ENCODE data around the gene KDM4C.

KDM4C gene

DNA sequence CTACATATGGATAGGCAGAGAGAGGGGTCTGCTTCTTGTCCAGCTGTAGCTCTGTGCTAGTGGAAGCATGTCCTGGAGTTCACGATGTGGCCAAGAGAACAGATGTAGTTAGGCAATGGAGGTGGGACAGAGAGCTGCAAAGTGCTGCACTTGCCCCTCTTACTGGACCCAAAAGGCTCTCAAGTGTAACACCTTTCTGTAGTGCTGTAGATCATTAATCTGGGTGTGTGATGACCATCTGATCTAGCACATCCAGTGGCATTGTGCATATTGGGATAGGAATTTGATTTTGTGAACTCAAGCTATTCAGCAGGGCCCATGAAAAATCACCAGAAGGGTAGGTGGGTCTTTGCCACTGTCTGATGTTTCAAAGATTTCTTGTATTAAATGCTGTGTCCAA lies 151.4 kb downstream of the KDM4C start:
- no peak for DNase-seq

DNA sequence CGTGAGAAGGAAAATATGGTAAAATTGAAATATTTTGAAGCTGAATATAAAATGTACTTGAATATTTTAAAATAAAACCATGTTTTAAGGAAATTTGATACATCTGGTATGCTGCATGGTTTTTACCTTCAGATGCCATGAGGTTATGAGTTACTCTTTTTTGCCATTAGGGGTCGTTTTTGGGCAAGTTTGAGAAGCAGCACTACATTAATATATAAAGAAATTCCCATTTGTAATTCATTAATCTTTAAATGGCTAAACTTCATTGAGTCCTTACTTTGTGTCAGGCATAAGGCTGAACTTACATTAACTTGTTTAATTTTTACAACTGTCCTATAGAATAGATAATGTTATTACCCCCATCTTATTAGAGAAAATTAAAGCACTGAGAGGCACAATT lies 152.3 kb downstream of the KDM4C start:
- no peak for DNase-seq

DNA sequence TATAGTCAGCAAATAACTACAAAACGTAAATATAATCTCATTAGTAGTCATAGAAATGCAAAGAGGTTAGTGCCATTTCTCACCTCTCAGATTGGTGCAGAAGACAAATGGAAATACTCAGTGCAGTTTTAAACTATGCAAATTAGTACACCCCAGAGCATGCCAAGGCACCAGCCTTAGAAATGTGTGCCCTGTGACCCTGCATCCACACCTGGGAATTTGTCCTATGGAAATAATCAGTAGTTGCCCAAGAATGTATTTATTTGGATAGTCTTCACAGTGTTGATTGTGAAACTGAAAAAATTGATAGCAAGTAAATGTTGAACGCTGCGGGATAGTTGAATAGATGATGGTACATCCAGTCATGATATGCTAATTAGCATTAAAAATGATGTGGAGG lies 152.7 kb downstream of the KDM4C start:
- DNase-seq: no peak

DNA sequence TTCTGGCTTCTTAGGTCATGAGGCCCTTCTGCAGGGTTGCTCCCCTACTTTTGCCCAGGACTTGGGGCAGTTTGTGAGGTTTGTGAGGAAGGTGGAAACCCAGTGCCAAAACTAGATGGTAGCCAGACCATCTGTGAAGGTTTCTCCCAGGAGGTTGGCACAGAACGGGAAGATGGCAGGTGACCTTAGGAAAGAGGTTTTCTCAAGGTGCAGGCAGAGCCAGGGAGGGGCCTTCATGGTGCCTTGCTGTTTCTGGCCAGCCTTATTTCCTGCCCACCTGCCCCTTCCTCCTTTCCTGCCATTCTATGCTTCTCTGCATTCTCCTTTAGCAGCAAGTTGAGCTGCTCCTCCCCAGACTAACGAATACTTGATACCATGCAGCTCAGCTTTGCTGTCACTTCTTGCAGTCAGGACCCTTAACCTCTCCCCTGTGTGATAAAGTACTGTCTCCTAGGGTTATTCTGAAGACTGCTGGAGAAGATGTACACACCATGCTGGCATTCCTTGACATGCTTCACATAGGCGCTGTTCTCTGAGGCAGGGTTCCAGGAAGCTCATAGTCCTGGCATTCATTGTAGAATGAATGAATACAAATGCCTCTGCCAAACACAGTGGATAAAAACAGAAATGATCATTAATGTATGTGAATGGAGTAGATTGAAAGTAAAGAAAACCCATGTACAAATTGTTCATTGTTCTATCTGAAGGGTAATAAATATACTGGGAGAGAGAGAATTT lies 154.3 kb downstream of the KDM4C start:
- DNase-seq: no peak

DNA sequence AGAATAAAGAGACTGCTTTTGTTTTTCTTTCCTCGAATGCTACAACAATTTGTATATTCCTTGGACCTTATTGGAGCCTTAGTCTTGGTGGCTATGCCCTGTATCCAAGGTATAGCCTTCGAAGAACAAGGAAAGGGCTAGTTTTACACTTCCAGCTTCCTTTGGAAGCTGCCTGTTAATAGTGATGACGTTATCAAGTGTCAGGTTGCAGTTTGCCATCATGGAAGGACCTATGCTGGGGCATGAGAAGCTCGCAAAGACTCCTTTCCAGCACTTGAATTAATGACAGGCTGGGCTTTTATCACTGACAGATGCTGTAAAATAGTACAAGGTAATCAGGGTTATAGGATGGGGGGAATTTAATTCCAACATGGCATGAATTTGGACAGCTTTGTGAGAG lies 157.9 kb downstream of the KDM4C start:
- no peak for DNase-seq

DNA sequence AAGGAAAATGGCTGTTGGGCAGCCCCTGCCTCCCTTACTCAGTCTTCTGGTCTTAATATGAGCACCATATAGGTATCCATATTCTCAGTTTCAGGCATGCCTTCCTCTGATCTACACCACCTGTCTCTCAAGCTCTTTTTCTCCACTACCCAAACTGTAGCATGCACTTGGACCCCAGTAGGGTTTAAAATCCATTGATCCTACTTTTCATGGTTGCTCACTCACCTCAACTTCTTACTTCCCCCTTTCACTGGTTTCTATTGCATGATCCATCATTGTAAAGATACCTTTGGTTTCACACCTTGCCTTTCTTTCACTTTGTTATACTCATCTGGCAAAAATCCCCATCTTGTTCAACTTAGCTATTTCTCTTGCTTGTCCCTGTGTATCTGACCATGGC lies 159.4 kb downstream of the KDM4C start:
- DNase-seq: no peak

DNA sequence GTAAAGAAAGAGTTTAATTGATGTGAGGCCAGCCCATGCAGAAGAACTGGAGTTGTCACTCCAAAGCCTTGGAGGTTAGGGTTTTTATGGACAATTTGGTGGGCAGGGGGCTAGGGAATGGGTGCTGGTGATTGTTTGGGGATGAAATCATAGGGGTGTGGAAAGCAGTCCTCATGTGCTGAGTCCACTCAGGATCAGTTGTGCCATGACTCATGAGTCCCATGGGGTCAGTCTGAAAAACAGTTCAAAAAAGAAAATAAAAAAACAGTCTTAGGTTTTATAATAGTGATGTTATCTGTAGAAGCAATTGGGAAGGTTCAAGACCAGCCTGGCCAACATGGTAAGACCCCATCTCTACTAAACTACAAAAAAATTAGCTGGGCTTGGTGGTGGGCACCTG lies 162.3 kb downstream of the KDM4C start:
- DNase-seq: no peak

DNA sequence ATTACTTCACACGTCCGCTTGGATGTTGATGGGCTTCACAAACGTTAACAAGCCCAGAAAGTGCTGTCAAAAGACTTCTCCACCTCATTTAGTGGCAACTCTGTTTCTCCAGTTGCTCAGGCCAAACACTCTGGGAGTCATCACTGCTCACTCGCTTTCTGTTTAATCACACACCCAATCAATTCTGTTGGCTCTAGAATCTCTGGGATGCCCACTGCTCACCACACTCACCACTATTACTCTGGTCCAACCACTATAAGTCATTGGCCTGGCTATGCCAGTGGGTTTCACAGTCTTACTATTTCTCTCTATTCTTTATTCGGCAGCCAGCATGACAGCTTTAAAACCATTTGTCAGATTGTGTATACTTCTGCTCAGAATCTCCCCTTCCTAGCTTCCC lies 163.5 kb downstream of the KDM4C start:
- no peak for DNase-seq

DNA sequence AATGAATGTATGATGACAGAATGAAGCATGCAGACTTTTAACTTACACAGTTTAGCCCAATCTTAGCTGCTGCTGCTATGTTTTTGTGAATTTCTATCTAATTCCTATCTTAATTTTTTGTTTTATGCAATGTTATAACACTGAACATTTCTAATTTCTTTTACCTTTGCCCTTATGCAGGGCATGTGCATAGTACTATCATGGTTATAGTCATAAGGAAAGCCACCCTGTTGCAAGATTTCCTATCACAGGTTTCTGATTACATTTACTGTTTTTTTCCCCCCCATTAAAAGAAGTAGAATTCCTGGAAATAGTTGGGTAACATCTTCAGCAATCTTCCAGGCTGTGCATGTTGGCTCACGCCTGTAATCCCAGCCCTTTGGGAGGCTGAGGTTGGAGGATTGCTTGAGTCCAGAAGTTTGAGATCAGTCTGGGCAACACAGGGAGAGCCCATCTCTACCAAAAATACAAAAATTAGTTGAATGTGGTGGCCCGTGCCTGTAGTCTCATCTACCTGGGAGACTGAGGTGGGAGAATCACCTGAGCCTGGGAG lies 164.4 kb downstream of the KDM4C start:
- no peak for DNase-seq

DNA sequence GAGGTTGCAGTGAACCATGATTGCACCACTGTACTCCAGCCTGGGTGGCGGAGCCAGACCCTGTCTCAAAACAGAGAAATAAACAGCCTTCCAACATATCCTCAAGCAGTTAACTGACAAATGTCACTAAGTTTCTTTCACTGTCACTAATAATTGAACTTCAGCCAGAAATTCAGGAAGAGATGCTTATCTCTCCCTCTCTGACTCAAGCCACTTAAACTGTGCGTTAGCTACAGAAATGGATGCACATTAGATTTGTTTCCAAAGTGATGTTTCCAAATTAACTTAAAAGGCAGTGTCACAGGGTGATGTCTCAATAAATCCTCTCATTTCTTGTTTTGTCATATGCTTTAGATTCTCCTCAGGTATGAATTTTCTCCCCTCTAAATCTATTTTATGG lies 164.9 kb downstream of the KDM4C start:
- no peak for DNase-seq

DNA sequence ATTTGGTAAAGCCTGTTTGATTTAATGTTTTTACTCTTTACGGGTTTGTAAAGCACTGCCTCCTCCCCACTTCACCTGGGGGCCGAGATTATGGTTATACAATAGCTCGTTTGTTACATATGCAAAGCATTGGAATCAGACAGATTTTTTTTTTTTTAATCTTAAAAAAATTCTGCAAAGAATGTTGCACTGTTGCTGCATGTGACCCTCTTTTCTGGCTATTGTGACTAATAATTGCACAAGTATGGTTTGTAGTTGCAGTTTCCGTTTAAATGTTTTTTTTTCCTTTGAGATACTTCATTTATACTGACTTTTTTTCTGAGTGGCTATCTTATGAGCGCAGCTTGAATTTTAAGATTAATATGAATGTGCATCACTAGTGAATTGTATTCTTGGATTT lies 165.3 kb downstream of the KDM4C start:
- no peak for DNase-seq

DNA sequence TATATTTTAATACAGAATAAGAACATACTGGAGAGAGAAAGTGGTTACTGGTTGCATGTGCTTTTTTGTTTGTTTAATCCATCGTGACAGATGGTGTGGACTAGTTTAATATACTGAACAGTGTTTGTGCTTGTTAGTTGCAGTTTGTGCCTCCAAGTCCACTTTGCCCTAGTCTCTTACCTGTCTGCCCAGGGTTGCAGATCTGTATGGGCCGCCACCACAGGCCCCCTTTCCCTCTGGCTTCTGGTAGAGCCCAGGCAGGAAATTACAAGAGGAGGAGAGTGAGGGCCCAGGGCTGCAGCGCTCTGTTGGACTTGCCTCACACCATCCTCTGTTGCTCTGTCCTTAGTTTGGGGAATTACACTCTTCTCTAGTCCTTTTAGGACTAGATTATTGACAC lies 166.4 kb downstream of the KDM4C start:
- DNase-seq: no peak

DNA sequence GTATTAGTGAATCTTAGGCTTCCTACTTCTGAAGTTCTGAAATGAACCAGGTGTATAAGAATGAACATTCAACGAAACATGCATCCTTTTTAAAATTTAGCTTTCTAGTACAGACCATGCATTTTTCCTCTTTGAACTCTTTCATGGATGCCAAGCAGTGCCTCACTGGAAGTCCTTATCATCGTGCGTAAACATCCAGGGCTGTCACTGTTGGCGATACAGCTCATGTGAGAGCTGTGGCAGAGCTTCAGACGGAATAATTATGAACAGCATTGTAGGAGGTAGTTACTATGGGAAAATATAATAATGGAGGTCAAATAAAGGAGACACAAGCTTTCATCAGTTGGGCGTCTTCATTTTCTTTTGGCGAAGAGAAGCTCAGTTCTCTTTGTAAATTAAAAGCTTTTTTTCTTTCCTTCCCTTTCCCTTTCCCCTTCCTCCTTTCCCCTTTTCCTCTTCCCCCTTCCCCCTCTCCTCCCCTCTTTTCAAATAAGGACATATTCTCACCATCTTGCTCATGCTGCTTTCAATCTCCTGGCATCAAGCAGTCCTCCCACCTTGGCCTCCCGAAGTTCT lies 167.3 kb downstream of the KDM4C start:
- DNase-seq: no peak

DNA sequence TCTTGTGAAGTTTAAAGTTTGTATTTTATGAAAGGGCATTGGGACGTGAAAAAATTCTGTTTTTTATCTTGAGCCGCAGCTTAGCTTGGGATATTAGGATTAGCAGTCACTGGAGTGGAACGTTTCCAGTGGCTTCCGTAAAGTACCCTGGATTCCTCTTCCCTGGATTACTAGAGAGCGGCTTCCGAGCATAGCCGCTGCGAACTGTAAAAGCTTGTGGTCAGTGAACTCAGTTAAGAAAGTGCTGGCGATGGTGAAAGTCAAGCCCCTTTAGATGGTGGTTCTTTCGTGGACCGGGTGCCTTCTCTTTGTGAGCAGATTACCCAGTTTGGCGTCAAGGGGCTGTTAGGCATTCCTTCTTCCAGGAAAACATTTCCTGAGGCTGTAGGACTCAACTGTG lies 168.1 kb downstream of the KDM4C start:
- no peak for DNase-seq

DNA sequence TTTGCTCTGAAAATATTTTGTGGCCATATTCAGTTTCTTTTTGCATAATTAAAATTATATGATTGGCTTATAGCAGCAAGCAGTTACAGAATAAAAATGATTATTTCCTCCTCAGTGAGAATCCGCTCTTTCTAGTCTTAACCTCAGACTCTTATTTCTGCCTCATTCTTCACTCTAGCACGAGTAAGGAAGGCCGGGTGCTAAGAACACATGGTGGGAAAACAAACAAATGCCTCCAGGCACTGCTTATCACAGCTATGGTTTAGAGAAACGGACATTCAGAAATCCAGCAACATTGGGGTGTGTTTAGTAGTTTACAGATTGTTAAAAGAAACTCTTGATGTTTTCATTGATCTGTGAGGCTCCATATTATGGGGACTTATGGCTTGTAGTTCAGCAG lies 168.7 kb downstream of the KDM4C start:
- no peak for DNase-seq

DNA sequence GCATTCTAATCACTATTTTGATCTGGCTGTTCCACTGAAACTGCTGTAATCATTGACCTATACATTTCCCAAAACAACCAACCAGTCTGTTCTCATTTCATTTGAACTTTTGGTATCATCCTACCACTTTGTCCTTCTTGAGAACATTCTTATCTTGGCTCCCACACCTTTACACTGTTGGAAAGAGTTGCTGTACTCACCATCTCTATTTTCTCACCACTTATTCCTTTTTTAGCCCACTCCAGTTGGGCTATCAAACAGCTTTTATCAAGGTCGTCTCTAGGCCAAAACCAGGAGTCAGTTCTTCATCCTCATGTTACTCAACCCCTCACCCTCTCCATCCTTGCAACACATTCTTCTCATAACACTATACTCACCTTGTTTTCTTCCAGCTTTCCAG lies 170.1 kb downstream of the KDM4C start:
- DNase-seq: no peak

DNA sequence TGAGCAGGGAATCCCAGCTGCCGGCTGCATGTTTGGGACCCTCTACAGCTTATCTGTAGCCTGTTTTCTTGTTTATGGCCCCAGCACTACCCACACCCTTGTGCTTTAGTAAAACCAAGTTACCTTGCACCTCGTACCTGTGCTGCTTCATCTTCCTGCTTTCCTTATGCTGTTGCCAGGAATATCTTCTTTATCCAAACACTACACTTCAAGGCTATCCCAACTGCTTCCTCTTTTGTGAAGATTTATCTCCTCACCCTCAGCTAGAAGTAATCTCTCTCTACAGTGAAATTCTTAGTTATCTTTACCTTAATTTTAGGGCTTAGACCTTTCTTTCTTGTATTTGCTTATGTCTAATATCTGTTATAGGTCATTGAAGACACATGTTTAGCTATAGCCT lies 171.1 kb downstream of the KDM4C start:
- no peak for DNase-seq

DNA sequence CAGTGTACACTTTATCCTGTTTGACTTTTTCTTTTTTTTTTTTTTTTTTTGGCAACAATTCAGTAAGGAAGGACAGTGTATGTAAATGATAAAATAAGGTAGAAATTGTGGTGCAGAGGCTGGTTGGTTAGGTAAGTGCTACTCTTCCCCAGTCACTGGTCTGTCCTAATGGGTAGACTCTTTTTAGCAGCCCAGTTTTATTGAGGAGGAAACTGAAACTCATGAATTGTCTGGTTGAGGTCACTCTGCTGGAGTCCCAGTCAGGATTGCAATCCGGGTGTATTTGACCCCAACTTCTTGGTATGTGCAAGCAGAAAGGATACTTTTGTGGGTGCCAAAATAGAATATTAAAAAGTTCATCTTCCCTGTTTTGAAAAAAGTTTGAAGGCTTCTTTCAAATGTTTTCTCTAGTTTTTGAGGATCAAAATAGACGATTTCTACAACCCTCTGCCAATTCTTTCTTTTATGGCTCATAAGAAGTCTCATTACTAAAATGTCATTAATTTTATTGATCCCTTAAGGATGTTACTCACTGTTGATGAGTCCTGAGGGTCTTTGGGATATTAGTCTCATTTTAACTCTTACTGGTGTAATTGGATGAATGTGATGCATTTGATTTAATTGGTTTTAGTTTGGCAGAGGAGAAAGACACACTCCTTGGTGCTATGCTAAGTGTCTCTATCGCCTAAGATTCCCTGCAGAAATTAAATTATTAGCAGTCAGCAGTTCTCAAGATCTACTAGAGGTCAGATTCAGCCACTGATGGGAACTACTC lies 171.9 kb downstream of the KDM4C start:
- DNase-seq: no peak

DNA sequence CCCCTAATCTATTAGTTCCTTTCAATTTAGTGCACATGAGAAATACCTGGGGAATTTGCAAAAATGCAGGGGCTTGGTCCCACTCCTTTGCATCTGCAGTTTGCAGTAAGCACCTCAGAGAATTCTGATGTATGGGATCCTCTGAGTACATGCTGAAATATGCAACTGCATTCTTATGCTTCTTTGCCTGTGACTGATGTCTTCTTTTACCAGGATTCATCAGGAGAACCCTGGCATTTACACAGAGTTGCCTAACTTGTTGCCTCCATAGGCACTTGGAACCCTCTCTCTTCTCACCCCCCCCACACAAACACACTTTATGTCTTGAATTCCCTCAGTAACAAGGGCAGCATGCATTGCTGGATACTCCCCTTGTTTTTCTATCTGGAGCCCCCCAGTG lies 173.1 kb downstream of the KDM4C start:
- no peak for DNase-seq

DNA sequence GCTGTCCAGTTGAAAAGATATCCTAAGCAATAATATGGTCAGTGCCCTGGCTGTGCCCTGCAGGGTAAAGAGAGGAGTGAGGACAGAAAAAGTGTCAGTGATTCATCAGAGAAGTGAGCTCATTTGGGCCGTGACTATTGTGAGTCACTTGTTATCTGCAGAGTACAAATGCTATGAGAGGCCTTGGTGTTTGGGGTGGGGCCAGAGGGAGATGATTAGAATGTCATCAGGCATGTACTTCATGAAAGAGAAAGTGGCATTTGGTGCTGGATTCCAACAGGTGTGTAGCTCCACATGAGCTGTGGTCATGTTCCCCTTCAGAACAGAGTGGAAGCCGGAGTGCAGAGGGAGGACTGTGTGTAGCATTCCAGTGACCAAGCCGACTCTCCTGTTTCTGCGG lies 174.1 kb downstream of the KDM4C start:
- DNase-seq: no peak

DNA sequence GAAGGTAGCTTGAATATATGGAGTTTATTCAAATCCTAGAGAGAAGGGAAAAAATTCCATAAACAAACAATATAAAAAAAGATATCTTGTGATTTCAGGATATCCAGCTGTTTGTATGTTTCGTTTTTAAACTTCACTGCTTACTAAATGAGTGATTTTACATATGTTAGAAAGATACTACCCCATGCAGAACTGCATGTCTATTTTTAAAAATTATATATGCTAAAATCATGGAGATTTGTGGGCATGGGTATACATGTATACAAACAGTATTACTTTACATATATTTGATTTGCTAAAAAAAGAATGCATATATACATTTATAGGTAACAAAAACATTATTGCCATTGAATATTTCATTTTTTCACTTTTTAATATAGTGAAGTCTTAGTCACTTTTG lies 178.3 kb downstream of the KDM4C start:
- no peak for DNase-seq

DNA sequence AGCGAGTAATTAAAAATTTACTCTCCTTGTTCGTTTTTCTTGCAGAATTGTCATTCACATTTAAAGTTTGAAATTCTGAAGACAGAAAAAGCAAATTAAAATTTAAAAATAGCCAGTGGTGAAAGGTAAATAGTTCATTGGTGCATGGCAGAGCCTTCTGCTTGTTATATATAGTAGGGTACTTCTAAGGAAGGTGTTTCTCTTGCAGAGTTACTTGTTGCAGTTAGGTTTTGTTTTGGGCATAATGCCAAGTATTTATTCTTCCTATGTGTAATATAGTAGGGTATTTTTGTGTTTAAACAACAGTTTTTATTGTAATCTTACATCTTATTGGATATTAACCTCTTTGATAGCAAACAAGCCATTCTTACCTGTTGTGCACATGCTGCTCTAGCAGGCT lies 179.4 kb downstream of the KDM4C start:
- DNase-seq: no peak

DNA sequence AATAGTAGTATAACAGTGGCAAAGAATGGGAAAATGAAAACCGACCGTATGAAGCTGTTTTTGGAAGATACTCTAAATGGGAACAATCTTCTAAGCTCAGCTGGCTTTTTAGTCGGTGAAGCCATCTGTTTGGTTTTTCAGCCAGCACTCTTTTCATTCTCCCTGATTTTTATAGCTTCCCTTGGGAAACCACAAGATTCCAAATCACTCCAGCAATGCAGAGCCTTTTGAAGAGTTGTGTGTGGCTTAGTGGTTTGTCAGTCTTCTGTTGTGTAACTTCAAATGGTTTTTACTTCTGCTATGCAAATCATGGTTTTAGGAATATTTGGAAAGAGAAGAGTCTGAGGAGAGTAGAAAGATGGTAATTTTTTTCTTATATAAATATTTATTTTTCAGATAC lies 180.7 kb downstream of the KDM4C start:
- DNase-seq: no peak

DNA sequence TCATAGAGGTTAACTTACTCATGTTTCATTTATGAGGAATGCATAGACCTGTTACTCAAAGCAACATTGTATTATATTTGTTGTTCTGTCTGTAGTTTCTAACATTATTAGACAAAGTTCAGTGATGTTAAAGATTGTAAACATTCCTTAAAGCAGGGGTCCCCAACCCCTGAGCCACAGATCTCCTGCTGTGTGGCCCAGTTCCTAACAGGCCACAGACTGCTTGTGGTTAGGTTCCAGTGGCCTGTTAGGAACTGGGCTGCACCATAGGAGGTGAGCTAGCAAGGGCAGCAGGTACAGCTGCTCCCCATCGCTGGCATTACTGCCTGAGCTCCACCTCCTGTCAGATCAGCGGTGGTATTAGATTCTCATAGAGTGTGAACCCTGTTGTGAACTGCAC lies 181.1 kb downstream of the KDM4C start:
- DNase-seq: no peak

Data from CD4-positive, alpha-beta T cell treated with Interleukin-15 for 1 hour (primary cell).